SK-N-SH (cell line): ENCODE results near the gene EIF1B. TPM values are rescaled to one million over a fixed set of nuclear protein-coding genes. Genes with fewer than 3 reads are reported as not detected.

Experiments
- CTCF ChIA-PET: fragments of 300-600, 350-600 bp; formaldehyde crosslinking; extraction: SDS; loops from one replicate; lab custom pipeline; 2021; lab: Yijun Ruan, JAX
- POLR2A ChIA-PET: fragments of 350-600 bp; sonication (Branson Sonifier 250); formaldehyde crosslinking; extraction: SDS; loops from one replicate; lab custom pipeline; 2020; ENCODE audit warnings: antibody characterized with exemption, inconsistent platforms; lab: Yijun Ruan, JAX
- DNase-seq: peaks from one replicate; pipeline ENCODE4 v3.0.0; 2012
- H2AFZ ChIP-seq: fragments of 200-600 bp; sonication (generic); 2 replicates; pipeline ENCODE4 v1.8.1; 2016; ENCODE audit warnings: antibody characterized with exemption, mild to moderate bottlenecking, low read depth
- H3F3A ChIP-seq: fragments of 200-600 bp; sonication (generic); replicated peaks from 2 replicates; pipeline ENCODE3; 2016; ENCODE audit warnings: antibody characterized with exemption, mild to moderate bottlenecking; ENCODE audit not compliant: insufficient read depth
- H3K27ac ChIP-seq, 2 experiments: fragments of 200-500 bp in 1 of 2; fragments of 200-600 bp in 1 of 2; sonication (Bioruptor generic) in 1 of 2; sonication (generic), shearing (Covaris generic) in 1 of 2; 2 replicates each; pipeline versions ENCODE4 v1.5.1 to v1.6.1; 2014 to 2016; ENCODE audit warnings: low read depth in 2 of 2, inconsistent platforms in 1 of 2, low read length in 1 of 2, mild to moderate bottlenecking in 1 of 2, mixed read lengths in 1 of 2
- H3K27me3 ChIP-seq: fragments of 200-600 bp; sonication (generic), shearing (Covaris generic); 2 replicates; pipeline ENCODE4 v1.6.1; 2016; ENCODE audit warnings: mixed run types; ENCODE audit not compliant: insufficient read depth
- H3K36me3 ChIP-seq, 2 experiments: fragments of 200-500 bp in 1 of 2; fragments of 200-600 bp in 1 of 2; sonication (Bioruptor generic) in 1 of 2; sonication (generic) in 1 of 2; replicated peaks in 1 of 2; 2 replicates each; pipeline versions ENCODE3 to v1.5.1; 2014 to 2016; ENCODE audit warnings: low read length in 1 of 2, mild to moderate bottlenecking in 1 of 2; ENCODE audit not compliant: insufficient read depth in 2 of 2, control insufficient read depth in 1 of 2
- H3K4me1 ChIP-seq, 2 experiments: fragments of 200-500 bp in 1 of 2; fragments of 200-600 bp in 1 of 2; sonication (Bioruptor generic) in 1 of 2; sonication (generic), shearing (Covaris generic) in 1 of 2; 2 replicates each; pipeline versions ENCODE4 v1.5.1 to v1.6.1; 2014 to 2016; ENCODE audit warnings: low read depth in 1 of 2, low read length in 1 of 2, mixed run types in 1 of 2; ENCODE audit not compliant: insufficient read depth in 2 of 2, control insufficient read depth in 1 of 2
- H3K4me2 ChIP-seq: fragments of 200-600 bp; sonication (generic), shearing (Covaris generic); 2 replicates; pipeline ENCODE4 v1.6.1; 2017; ENCODE audit warnings: mixed run types
- H3K4me3 ChIP-seq, 2 experiments: fragments of 200-500 bp in 1 of 2; fragments of 200-600 bp in 1 of 2; sonication (Bioruptor generic) in 1 of 2; sonication (generic), shearing (Covaris generic) in 1 of 2; 2 replicates each; pipeline versions ENCODE4 v1.5.1 to v1.8.1; 2014 to 2016; ENCODE audit warnings: low read depth in 2 of 2, inconsistent platforms in 1 of 2, low read length in 1 of 2, mild to moderate bottlenecking in 1 of 2, mixed read lengths in 1 of 2, moderate library complexity in 1 of 2
- H3K79me2 ChIP-seq: fragments of 200-600 bp; sonication (generic); 2 replicates; pipeline ENCODE4 v1.8.1; 2017; ENCODE audit warnings: mild to moderate bottlenecking; ENCODE audit not compliant: insufficient read depth
- H3K9ac ChIP-seq: fragments of 200-600 bp; sonication (generic); 2 replicates; pipeline ENCODE4 v1.6.1; 2017; ENCODE audit warnings: mixed run types
- H3K9me2 ChIP-seq: fragments of 200-600 bp; sonication (generic); 2 replicates; pipeline ENCODE4 v1.6.1; 2017; ENCODE audit warnings: mixed run types
- H3K9me3 ChIP-seq: fragments of 200-600 bp; sonication (generic); 2 replicates; pipeline ENCODE4 v1.6.1; 2017; ENCODE audit warnings: mixed run types, mild to moderate bottlenecking, moderate library complexity
- H4K20me1 ChIP-seq: fragments of 200-600 bp; sonication (generic); 2 replicates; pipeline ENCODE4 v1.6.1; 2017; ENCODE audit warnings: mild to moderate bottlenecking, mixed run types; ENCODE audit not compliant: insufficient read depth
- CHD2 ChIP-seq: fragments of 150-350 bp; IDR thresholded peaks from 2 replicates; pipeline ENCODE4 v1.6.1; 2018; ENCODE audit warnings: low read length; ENCODE audit not compliant: partially characterized antibody
- EZH2phosphoT487 ChIP-seq: fragments of 200-600 bp; sonication (generic); IDR thresholded peaks from 2 replicates; pipeline ENCODE4 v1.6.1; 2017; ENCODE audit warnings: low read depth, mixed run types, mild to moderate bottlenecking, antibody characterized with exemption, moderate library complexity, borderline replicate concordance
- FOXJ3 ChIP-seq: sonication (generic); formaldehyde crosslinking; IDR thresholded peaks from 2 replicates; pipeline ENCODE4 v1.5.1; 2020; ENCODE audit warnings: mild to moderate bottlenecking, missing genetic modification reagents
- GATA2 ChIP-seq: sonication (generic); formaldehyde crosslinking; IDR thresholded peaks from 2 replicates; pipeline ENCODE4 v1.5.0; 2020; ENCODE audit warnings: mild to moderate bottlenecking, missing genetic modification reagents
- JUND ChIP-seq: IDR thresholded peaks from 2 replicates; pipeline ENCODE4 v1.4.0; 2012
- MXI1 ChIP-seq: IDR thresholded peaks from 2 replicates; pipeline ENCODE4 v1.6.1; 2012; ENCODE audit warnings: mild to moderate bottlenecking, low read depth, low read length, improper control_type of control experiment
- NFIC ChIP-seq: IDR thresholded peaks from 2 replicates; pipeline ENCODE4 v1.4.0; 2012; ENCODE audit warnings: borderline replicate concordance
- POLR2AphosphoS5 ChIP-seq: IDR thresholded peaks from 2 replicates; pipeline ENCODE4 v1.6.1; 2012; ENCODE audit warnings: low read depth, low read length
- RAD21 ChIP-seq: IDR thresholded peaks from 2 replicates; pipeline ENCODE4 v1.6.1; 2012; ENCODE audit warnings: mild to moderate bottlenecking, low read length
- RCOR1 ChIP-seq: fragments of 150-350 bp; IDR thresholded peaks from 2 replicates; pipeline ENCODE4 v1.6.1; 2017; ENCODE audit warnings: antibody characterized with exemption, low read length
- RFX5 ChIP-seq: IDR thresholded peaks from 2 replicates; pipeline ENCODE4 v1.6.1; 2012; ENCODE audit warnings: mild to moderate bottlenecking, improper control_type of control experiment, low read length
- RXRA ChIP-seq: IDR thresholded peaks from 2 replicates; pipeline ENCODE4 v1.4.0; 2012; ENCODE audit warnings: low read depth, mild to moderate bottlenecking, borderline replicate concordance
- TAF1 ChIP-seq: IDR thresholded peaks from 2 replicates; pipeline ENCODE4 v1.6.1; 2012; ENCODE audit warnings: low read depth, mild to moderate bottlenecking, low read length, moderate library complexity, borderline replicate concordance
- TCF12 ChIP-seq: IDR thresholded peaks from 2 replicates; pipeline ENCODE4 v1.4.0; 2012
- TEAD4 ChIP-seq: IDR thresholded peaks from 2 replicates; pipeline ENCODE4 v1.4.0; 2012; ENCODE audit warnings: mild to moderate bottlenecking, borderline replicate concordance; ENCODE audit not compliant: insufficient read depth
- YY1 ChIP-seq: IDR thresholded peaks from 2 replicates; pipeline ENCODE4 v1.4.0; 2012; ENCODE audit warnings: low read depth, mild to moderate bottlenecking
- whole genome bisulfite sequencing: methylation state at CpG from one replicate; pipeline ENCODE4 v1.1.6; 2017; ENCODE audit warnings: low lambda C conversion rate; 5-methylcytosine and 5-hydroxymethylcytosine counted together
- polyA plus RNA-seq, 3 experiments: library from polyadenylated mRNA; depleted of rRNA; stranded (reverse); fragments of >200 nt; gene quantifications; 2 replicates each; pipeline ENCODE4 v1.2.3, GENCODE V29; 2012
- TF ChIP-seq, protein P1 (sequence below): IDR thresholded peaks from 2 replicates; pipeline ENCODE4 v1.4.0; 2012; ENCODE audit warnings: low read depth, borderline replicate concordance
- TF ChIP-seq, protein P2 (sequence below): IDR thresholded peaks from 2 replicates; pipeline ENCODE4 v1.6.1; 2012; ENCODE audit warnings: mild to moderate bottlenecking, low read depth, low read length, moderate library complexity
- TF ChIP-seq, protein P3 (sequence below): IDR thresholded peaks from 2 replicates; pipeline ENCODE4 v1.4.0; 2012; ENCODE audit warnings: low read depth
- TF ChIP-seq, protein P4 (sequence below): fragments of 200-600 bp; sonication (generic); IDR thresholded peaks from 2 replicates; pipeline ENCODE4 v1.6.1; 2017; ENCODE audit warnings: antibody characterized with exemption, mild to moderate bottlenecking, moderate library complexity

The EIF1B gene
- polyA plus RNA-seq, 1 of the 3 experiments (the other 2 are of a cell fraction), result 22.9 TPM

DNA sequence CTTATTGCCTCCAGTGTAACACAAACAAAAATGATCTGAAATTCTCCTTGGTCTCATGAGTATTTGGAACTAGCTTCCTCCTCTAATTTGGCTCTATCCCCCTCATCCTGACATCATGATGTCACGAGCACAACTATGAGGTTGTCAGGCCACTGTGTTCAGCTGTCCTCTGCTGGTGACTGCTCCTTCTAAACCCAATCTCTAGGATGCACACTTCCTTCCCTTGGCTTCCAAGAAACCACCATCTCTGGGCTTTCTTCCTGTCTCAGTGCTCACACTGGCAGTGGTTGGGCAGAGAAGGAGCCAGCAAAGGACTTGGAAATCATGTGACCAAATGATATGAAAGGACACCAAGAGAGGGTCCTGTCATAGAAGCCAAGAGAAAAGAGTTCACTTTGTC, 30.7 kb upstream of the EIF1B start:
- Histone ChIP-seq H3K36me3 (no peaks in the 10 kb centered on the region), H2AFZ (no peak overlapping the region), H3K9me3 (no peaks in the 10 kb centered on the region), H3K4me3 (no peak overlapping the region), H3K27me3 (no peaks in the 10 kb centered on the region), H3F3A (no peaks in the 10 kb centered on the region), H4K20me1 (no peaks in the 10 kb centered on the region), H3K9me2 (no peaks in the 10 kb centered on the region), H3K79me2 (no peaks in the 10 kb centered on the region), H3K9ac (no peak overlapping the region), H3K4me1 (no peaks in the 10 kb centered on the region), H3K4me2 (no peak overlapping the region), H3K27ac (no peak overlapping the region)
- POLR2A ChIA-PET, result no interaction called here
- CTCF ChIA-PET, result no interaction called here
- TF ChIP-seq, protein P1, sequence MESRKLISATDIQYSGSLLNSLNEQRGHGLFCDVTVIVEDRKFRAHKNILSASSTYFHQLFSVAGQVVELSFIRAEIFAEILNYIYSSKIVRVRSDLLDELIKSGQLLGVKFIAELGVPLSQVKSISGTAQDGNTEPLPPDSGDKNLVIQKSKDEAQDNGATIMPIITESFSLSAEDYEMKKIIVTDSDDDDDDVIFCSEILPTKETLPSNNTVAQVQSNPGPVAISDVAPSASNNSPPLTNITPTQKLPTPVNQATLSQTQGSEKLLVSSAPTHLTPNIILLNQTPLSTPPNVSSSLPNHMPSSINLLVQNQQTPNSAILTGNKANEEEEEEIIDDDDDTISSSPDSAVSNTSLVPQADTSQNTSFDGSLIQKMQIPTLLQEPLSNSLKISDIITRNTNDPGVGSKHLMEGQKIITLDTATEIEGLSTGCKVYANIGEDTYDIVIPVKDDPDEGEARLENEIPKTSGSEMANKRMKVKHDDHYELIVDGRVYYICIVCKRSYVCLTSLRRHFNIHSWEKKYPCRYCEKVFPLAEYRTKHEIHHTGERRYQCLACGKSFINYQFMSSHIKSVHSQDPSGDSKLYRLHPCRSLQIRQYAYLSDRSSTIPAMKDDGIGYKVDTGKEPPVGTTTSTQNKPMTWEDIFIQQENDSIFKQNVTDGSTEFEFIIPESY, result no peak
- TF ChIP-seq TEAD4 (no peak), POLR2AphosphoS5 (no peak), TAF1 (no peak), JUND (no peak), MXI1 (no peak), YY1 (no peak), RCOR1 (no peak), GATA2 (CRISPR knock-in tag) (no peak), FOXJ3 (CRISPR knock-in tag) (no peak), TCF12 (no peak), EZH2phosphoT487 (no peak), NFIC (no peak), RAD21 (no peak), RXRA (no peak), RFX5 (no peak), CHD2 (no peak)
- TF ChIP-seq, protein P2, sequence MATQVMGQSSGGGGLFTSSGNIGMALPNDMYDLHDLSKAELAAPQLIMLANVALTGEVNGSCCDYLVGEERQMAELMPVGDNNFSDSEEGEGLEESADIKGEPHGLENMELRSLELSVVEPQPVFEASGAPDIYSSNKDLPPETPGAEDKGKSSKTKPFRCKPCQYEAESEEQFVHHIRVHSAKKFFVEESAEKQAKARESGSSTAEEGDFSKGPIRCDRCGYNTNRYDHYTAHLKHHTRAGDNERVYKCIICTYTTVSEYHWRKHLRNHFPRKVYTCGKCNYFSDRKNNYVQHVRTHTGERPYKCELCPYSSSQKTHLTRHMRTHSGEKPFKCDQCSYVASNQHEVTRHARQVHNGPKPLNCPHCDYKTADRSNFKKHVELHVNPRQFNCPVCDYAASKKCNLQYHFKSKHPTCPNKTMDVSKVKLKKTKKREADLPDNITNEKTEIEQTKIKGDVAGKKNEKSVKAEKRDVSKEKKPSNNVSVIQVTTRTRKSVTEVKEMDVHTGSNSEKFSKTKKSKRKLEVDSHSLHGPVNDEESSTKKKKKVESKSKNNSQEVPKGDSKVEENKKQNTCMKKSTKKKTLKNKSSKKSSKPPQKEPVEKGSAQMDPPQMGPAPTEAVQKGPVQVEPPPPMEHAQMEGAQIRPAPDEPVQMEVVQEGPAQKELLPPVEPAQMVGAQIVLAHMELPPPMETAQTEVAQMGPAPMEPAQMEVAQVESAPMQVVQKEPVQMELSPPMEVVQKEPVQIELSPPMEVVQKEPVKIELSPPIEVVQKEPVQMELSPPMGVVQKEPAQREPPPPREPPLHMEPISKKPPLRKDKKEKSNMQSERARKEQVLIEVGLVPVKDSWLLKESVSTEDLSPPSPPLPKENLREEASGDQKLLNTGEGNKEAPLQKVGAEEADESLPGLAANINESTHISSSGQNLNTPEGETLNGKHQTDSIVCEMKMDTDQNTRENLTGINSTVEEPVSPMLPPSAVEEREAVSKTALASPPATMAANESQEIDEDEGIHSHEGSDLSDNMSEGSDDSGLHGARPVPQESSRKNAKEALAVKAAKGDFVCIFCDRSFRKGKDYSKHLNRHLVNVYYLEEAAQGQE, result no peak
- TF ChIP-seq, protein P3, sequence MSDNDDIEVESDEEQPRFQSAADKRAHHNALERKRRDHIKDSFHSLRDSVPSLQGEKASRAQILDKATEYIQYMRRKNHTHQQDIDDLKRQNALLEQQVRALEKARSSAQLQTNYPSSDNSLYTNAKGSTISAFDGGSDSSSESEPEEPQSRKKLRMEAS, result no peak
- TF ChIP-seq, protein P4, sequence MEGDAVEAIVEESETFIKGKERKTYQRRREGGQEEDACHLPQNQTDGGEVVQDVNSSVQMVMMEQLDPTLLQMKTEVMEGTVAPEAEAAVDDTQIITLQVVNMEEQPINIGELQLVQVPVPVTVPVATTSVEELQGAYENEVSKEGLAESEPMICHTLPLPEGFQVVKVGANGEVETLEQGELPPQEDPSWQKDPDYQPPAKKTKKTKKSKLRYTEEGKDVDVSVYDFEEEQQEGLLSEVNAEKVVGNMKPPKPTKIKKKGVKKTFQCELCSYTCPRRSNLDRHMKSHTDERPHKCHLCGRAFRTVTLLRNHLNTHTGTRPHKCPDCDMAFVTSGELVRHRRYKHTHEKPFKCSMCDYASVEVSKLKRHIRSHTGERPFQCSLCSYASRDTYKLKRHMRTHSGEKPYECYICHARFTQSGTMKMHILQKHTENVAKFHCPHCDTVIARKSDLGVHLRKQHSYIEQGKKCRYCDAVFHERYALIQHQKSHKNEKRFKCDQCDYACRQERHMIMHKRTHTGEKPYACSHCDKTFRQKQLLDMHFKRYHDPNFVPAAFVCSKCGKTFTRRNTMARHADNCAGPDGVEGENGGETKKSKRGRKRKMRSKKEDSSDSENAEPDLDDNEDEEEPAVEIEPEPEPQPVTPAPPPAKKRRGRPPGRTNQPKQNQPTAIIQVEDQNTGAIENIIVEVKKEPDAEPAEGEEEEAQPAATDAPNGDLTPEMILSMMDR, result no peak
- WGBS, result 0% methylated on average over 1 of the region's 1 CpG
- no peak for DNase-seq
